Large intestine (tissue), 3 donors: ENCODE data around the gene IL27RA. TPM values are rescaled to one million over a fixed set of nuclear protein-coding genes. Genes with fewer than 3 reads are reported as not detected.
"Not testable (repeated sequence)": the region's sequence is repeated elsewhere in the genome, so short reads cannot be mapped to it uniquely, and the experiment has no call there.

Source experiments
- DNase-seq, 2 donors: peaks; one replicate each; pipeline versions ENCODE4 v3.0.0 to v3.0.0-alpha.2; 2013
- H3K27ac ChIP-seq: one replicate; pipeline ENCODE4 v1.5.1; 2013; ENCODE audit warnings: low read length
- H3K27me3 ChIP-seq: 2 replicates; pipeline ENCODE4 v1.6.1; 2013; ENCODE audit warnings: low read length; ENCODE audit not compliant: control insufficient read depth, insufficient read depth
- H3K36me3 ChIP-seq: 2 replicates; pipeline ENCODE4 v1.6.1; 2013; ENCODE audit warnings: low read length; ENCODE audit not compliant: control insufficient read depth, insufficient read depth
- H3K4me1 ChIP-seq: one replicate; pipeline ENCODE4 v1.6.1; 2013; ENCODE audit warnings: low read length; ENCODE audit not compliant: control insufficient read depth, insufficient read depth
- H3K4me3 ChIP-seq: one replicate; pipeline ENCODE4 v1.5.1; 2013; ENCODE audit warnings: low read length
- H3K9me3 ChIP-seq: one replicate; pipeline ENCODE4 v1.6.1; 2013; ENCODE audit warnings: mild to moderate bottlenecking, low read depth, low read length, moderate library complexity; ENCODE audit not compliant: control insufficient read depth
- WGBS: methylation state at CpG from one replicate; pipeline ENCODE4 v1.1.5; 2013; ENCODE audit warnings: low lambda C conversion rate; ENCODE audit not compliant: insufficient coverage; 5-methylcytosine and 5-hydroxymethylcytosine counted together
- polyA plus RNA-seq: library from polyadenylated mRNA; unstranded; fragments of 120-200 nt; gene quantifications from one replicate; pipeline ENCODE4 v1.2.1, GENCODE V29; 2013

Gene IL27RA
- polyA plus RNA-seq, 1 donor: 6.4 TPM

DNA sequence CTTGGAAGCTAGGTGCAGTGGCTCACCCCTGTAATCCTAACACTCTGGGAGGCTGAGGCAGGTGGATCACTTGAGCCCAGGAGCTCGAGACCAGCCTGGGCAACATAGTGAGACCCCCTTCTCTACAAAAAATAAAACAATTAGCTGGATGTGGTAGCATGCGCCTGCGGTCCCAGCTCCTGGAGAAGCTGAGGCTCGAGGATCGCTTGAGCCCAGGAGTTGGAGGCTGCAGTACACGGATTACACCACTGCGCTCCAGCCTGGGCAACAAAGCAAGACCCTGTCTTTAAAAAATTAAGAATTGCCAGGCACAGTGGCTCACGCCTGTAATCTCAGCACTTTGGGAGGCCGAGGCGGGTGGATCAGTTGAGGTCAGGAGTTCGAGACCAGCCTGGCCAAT is 19.4 kb downstream of the IL27RA start:
- H3K4me3 ChIP-seq, H3K27ac ChIP-seq, DNase-seq, H3K27me3 ChIP-seq, H3K36me3 ChIP-seq, H3K4me1 ChIP-seq, H3K9me3 ChIP-seq: not testable (repeated sequence)
- WGBS: no CpG with 5 or more reads among the region's 11 CpGs

DNA sequence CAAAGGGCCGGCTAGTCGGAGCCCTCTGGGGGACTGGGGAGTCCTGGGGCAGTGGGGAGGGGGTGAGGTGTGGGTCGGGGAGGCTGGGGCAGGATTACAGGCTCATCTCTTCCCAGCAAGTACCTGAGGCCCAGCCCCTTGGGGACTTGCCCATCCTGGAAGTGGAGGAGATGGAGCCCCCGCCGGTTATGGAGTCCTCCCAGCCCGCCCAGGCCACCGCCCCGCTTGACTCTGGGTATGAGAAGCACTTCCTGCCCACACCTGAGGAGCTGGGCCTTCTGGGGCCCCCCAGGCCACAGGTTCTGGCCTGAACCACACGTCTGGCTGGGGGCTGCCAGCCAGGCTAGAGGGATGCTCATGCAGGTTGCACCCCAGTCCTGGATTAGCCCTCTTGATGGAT is 20.4 kb downstream of the IL27RA start:
- peaks cover 5% of the 10 kb centered on the region for H3K36me3 ChIP-seq
- peaks cover 1% of the 10 kb centered on the region for H3K27me3 ChIP-seq
- H3K9me3 ChIP-seq: peaks cover 5% of the 10 kb centered on the region
- DNase-seq: no peak
- H3K4me1 ChIP-seq: no peaks in the 10 kb centered on the region
- no peak overlapping the region for H3K4me3 ChIP-seq
- no peak overlapping the region for H3K27ac ChIP-seq
- no CpG with 5 or more reads among the region's 9 CpGs for WGBS

DNA sequence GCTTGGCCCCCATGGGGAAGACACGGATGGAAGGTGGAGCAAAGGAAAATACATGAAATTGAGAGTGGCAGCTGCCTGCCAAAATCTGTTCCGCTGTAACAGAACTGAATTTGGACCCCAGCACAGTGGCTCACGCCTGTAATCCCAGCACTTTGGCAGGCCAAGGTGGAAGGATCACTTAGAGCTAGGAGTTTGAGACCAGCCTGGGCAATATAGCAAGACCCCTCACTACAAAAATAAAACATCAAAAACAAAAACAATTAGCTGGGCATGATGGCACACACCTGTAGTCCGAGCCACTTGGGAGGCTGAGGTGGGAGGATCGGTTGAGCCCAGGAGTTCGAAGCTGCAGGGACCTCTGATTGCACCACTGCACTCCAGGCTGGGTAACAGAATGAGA is 20.9 kb downstream of the IL27RA start:
- Histone ChIP-seq H3K27me3 (peaks cover 2% of the 10 kb centered on the region), H3K36me3 (peaks cover 5% of the 10 kb centered on the region), H3K4me3 (no peak overlapping the region), H3K4me1 (no peaks in the 10 kb centered on the region), H3K27ac (no peak overlapping the region), H3K9me3 (peaks cover 5% of the 10 kb centered on the region)
- WGBS: 73% methylated on average over 2 of the region's 6 CpGs
- no peak for DNase-seq

DNA sequence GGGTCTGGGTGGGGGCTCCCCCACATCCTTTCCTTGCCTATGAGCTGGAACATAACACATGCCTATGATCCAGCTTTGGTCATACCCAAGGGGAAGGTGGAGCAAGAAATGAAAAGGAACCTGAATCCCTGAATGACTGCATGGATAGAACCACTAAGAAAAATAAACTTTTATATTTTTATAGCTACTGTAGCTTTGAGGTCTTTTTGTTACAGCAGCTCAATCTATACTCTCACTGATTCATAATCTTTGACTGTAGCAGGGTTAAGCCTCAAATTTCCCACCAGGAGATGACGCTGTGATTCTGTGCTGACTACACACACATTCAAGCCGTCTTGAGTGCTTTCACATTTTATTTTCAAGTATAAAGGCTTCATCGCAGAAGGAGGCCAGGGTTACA is 21.5 kb downstream of the IL27RA start:
- Histone ChIP-seq H3K36me3 (peaks cover 5% of the 10 kb centered on the region), H3K4me3 (no peak overlapping the region), H3K9me3 (peaks cover 5% of the 10 kb centered on the region), H3K4me1 (no peaks in the 10 kb centered on the region), H3K27ac (no peak overlapping the region), H3K27me3 (peaks cover 6% of the 10 kb centered on the region)
- no peak for DNase-seq
- no CpG with 5 or more reads among the region's 3 CpGs for WGBS

DNA sequence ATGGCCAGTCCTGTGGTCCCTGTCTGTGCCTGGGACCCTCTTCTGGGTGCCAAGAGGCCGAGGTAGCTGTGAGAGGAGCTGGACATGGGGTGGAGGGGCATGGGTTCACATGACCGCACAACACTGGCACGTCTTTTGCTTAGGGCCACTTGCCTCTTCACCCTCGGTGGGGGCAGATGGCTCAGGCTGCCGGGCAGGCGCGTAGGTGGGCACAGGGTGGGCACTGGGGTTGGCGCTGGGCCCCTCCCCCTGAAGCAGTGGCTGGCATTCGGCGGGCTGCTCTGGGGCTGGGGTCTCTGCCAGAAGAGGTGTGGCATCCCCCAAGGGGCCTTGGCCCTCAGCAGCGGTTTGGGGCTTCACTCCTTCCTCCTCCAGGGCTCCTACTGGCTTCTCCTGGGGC is 21.9 kb downstream of the IL27RA start:
- Histone ChIP-seq H3K27ac (no peak overlapping the region), H3K4me3 (no peak overlapping the region), H3K36me3 (peaks cover 5% of the 10 kb centered on the region), H3K27me3 (peaks cover 10% of the 10 kb centered on the region), H3K4me1 (no peaks in the 10 kb centered on the region), H3K9me3 (peaks cover 5% of the 10 kb centered on the region)
- DNase-seq: no peak
- no CpG with 5 or more reads among the region's 11 CpGs for WGBS

DNA sequence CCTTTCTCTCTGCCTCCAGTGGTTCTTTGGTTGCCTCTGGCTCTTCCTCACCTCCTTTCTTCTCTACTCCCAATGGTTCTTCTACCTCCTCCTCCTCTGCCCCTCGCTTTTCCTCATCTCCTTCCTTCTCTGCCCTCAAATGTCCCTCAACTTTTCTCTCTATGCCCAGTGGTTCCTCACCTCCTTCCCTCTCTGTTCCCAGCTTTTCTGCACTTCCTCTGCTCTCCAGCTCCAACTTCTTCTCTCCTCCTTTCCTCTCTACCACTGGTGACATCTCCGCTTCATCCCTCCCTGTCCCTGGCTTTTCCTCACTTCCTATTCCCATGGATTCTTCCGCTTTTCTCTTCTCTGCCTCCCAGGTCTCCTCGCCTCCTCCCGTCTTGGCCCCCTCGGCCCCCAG is 22.5 kb downstream of the IL27RA start:
- peaks cover 16% of the 10 kb centered on the region for H3K27me3 ChIP-seq
- H3K4me3 ChIP-seq: no peak overlapping the region
- H3K27ac ChIP-seq: no peak overlapping the region
- peaks cover 2% of the 10 kb centered on the region for H3K4me1 ChIP-seq
- 82% methylated on average over 5 of the region's 6 CpGs for WGBS
- H3K9me3 ChIP-seq: peaks cover 7% of the 10 kb centered on the region
- no peak for DNase-seq
- H3K36me3 ChIP-seq: peaks cover 5% of the 10 kb centered on the region

DNA sequence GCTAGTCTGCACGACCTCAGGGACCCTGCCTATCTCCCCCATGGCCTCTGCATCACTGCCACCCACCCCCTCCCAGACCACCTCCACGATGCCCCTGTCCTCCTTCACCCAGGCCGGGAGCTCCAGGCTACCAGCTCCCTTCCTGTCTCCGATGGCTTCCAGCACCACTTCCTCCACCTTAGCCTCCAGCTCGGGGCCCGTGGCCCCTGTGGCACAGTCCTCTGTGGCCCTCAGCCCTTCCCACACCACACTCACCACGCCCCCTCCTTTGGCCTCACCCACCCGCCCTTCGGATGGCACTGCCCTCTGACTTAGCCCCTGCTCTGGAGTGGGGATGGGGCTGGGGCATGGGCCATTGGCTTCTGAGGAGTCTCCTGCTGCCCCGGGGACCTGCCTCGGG is 23.2 kb downstream of the IL27RA start:
- Histone ChIP-seq H3K4me1 (peaks cover 8% of the 10 kb centered on the region), H3K27ac (no peak overlapping the region), H3K36me3 (peaks cover 5% of the 10 kb centered on the region), H3K27me3 (peaks cover 23% of the 10 kb centered on the region), H3K4me3 (no peak overlapping the region), H3K9me3 (peaks cover 7% of the 10 kb centered on the region)
- no CpG with 5 or more reads among the region's 11 CpGs for WGBS
- no peak for DNase-seq

DNA sequence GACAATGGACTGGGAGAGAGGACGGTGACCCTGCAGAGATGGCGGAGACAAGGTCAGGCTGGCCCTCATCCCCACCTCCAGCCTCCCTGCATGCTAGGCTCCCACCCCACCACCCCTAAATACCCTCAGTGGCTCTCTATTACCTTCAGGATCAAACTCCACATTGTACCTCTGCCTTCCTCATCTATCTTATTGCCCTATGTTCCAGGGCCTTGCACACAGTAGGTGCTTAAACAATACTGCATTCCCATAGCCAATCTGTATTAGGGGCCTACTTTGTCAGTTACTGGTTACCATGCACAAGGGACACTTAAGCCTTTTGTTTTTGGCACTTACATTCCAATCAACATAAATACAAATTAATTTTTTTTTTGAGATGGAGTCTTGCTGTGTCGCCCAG is 23.8 kb downstream of the IL27RA start:
- Histone ChIP-seq H3K27ac (no peak overlapping the region), H3K27me3 (peaks cover 23% of the 10 kb centered on the region), H3K9me3 (peaks cover 7% of the 10 kb centered on the region), H3K4me3 (no peak overlapping the region), H3K36me3 (peaks cover 5% of the 10 kb centered on the region), H3K4me1 (peaks cover 13% of the 10 kb centered on the region)
- no peak for DNase-seq
- 80% methylated on average over 1 of the region's 3 CpGs for WGBS

DNA sequence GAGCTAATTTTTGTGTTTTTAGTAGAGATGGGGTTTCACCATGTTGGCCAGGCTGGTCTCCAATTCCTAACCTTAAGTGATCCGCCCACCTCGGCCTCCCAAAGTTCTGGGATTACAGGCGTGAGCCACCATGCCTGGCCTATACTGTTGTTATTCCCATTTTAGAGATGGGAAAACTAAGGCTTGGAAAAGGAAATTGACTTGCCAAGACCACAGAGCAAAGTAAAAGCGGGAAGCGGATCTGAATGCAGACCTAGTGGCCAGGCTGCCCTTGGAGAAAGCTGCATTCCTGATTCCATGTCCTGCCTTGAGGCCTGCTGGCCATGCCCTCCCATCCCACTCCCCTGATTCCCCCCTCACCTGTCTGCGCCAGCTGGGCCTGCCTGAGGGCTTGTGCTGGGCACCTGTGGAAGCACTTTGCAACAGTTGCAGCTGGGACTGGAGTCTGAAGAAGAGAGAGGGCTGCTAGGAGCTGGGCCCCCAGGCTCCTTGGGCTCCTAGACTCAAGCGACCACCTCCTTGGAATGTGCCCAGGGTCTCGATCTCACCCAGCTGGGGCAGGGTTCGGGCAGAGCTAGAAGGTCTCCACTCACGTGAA is 24.6 kb downstream of the IL27RA start:
- Histone ChIP-seq H3K36me3 (peaks cover 3% of the 10 kb centered on the region), H3K27ac (no peak overlapping the region), H3K9me3 (peaks cover 7% of the 10 kb centered on the region), H3K4me1 (peaks cover 16% of the 10 kb centered on the region), H3K27me3 (peaks cover 23% of the 10 kb centered on the region), H3K4me3 (no peak overlapping the region)
- DNase-seq: no peak
- WGBS: no CpG with 5 or more reads among the region's 10 CpGs

DNA sequence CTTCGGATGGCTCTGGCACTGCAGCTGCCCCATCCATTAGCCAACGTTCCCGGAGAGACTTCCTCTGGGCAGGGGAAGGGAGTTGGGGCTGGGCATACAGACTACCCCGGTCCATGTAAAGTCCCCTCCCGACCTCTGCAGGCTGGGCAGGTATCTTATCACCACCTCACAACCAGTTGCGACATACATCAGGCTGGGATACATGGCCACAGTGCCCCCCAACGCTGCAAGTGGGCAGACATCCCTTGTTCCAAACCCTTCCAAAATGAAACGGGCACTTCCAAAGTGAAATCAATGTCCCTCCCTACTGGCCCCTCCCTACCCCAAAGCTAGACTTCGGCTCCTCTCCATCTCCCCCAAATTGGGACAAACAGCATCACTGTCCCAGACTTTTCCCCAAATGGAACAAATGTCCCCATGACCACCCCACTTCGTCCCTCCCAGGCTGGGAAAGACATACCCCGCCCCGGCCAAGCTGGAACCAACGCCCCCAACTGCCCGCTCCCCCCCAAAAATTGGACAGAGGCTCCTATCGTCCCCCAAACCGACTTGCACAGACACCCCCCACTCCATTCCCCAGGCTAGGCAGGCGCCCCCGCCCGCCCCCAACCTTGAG is 25.3 kb downstream of the IL27RA start:
- Histone ChIP-seq H3K36me3 (peaks cover 3% of the 10 kb centered on the region), H3K4me3 (no peak overlapping the region), H3K9me3 (peaks cover 7% of the 10 kb centered on the region), H3K4me1 (peaks cover 22% of the 10 kb centered on the region), H3K27me3 (peaks cover 23% of the 10 kb centered on the region), H3K27ac (no peak overlapping the region)
- WGBS: no CpG with 5 or more reads among the region's 19 CpGs
- DNase-seq: no peak
